Osteoblast (primary cell): Measurements from ENCODE around the gene PRKCE. TPM values are rescaled to one million over a fixed set of nuclear protein-coding genes. Genes with fewer than 3 reads are reported as not detected.

ENCODE experiments used
- DNase-seq: peaks from one replicate; pipeline ENCODE4 v3.0.0; 2011; ENCODE audit warnings: low spot score, mixed read lengths; ENCODE audit not compliant: insufficient read length; ENCODE audit errors: missing footprints
- H2AFZ ChIP-seq: 2 replicates; pipeline ENCODE4 v1.6.0; 2011; ENCODE audit warnings: mild to moderate bottlenecking, low read length
- H3K27ac ChIP-seq: 2 replicates; pipeline ENCODE4 v1.5.1; 2011; ENCODE audit warnings: mild to moderate bottlenecking, low read depth, low read length, moderate library complexity
- H3K27me3 ChIP-seq: 2 replicates; pipeline ENCODE4 v1.6.0; 2012; ENCODE audit warnings: mild to moderate bottlenecking, control low read depth, inconsistent platforms, low read length, moderate library complexity; ENCODE audit not compliant: insufficient read depth
- H3K36me3 ChIP-seq: 2 replicates; pipeline ENCODE4 v1.5.1; 2011; ENCODE audit warnings: mild to moderate bottlenecking, low read length, control low read depth, moderate library complexity; ENCODE audit not compliant: insufficient read depth
- H3K4me1 ChIP-seq: 2 replicates; pipeline ENCODE4 v1.5.1; 2011; ENCODE audit warnings: mild to moderate bottlenecking, low read length, control low read depth, moderate library complexity; ENCODE audit not compliant: insufficient read depth
- H3K4me2 ChIP-seq: 2 replicates; pipeline ENCODE4 v1.6.0; 2011; ENCODE audit warnings: mild to moderate bottlenecking, low read length; ENCODE audit not compliant: insufficient read depth
- H3K4me3 ChIP-seq: fragments of 200-600 bp; sonication (generic); 3 replicates; pipeline ENCODE4 v1.5.1; 2012; ENCODE audit warnings: mild to moderate bottlenecking, low read length, inconsistent platforms; ENCODE audit not compliant: insufficient read depth
- H3K79me2 ChIP-seq: 2 replicates; pipeline ENCODE4 v1.6.0; 2012; ENCODE audit warnings: mild to moderate bottlenecking, low read length, control low read depth, inconsistent platforms; ENCODE audit not compliant: insufficient read depth
- H3K9me3 ChIP-seq: 2 replicates; pipeline ENCODE4 v1.5.1; 2011; ENCODE audit warnings: low read depth, low read length, control low read depth
- H4K20me1 ChIP-seq: 2 replicates; pipeline ENCODE4 v1.6.0; 2012; ENCODE audit warnings: mild to moderate bottlenecking, low read length, control low read depth; ENCODE audit not compliant: insufficient read depth
- total RNA-seq: library from RNA; depleted of rRNA; stranded (reverse); fragments of >200 nt; gene quantifications from 2 replicates; pipeline ENCODE4 v1.2.3, GENCODE V29; 2012
- TF ChIP-seq, protein P1 (sequence below): IDR thresholded peaks from 2 replicates; pipeline ENCODE4 v1.5.1; 2011; ENCODE audit warnings: mild to moderate bottlenecking, low read depth, low read length, moderate library complexity; ENCODE audit errors: extremely low read depth

The PRKCE gene
- total RNA-seq, 1 donor = 22.1 TPM

DNA sequence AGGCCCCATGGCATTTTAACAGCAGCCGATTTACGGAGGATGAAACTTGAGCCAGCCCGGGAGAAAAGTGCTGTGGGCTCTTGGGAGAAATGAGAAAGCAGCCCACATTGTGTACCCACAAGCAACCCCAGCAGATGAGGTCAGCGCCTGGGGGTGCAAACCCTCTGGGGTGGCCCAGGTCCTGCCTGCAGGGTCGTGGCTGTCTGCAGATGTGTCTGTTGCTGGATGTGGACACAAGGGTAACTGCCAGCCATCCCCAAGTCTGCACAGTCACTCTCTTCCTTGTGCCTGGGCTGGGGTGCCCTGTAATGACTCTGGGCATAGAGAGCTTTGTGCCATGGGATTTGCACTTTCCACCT, 170.8 kb downstream of the PRKCE start:
- H3K4me3 ChIP-seq = no peak overlapping the region
- peak overlapping the region; percentile 49 for H3K4me2 ChIP-seq
- peaks cover 16% of the 10 kb centered on the region for H3K4me1 ChIP-seq
- no peaks in the 10 kb centered on the region for H3K36me3 ChIP-seq
- H3K79me2 ChIP-seq = no peaks in the 10 kb centered on the region
- no peaks in the 10 kb centered on the region for H3K27me3 ChIP-seq
- no peaks in the 10 kb centered on the region for H3K9me3 ChIP-seq
- H3K27ac ChIP-seq = no peak overlapping the region
- peak; percentile 73 for DNase-seq
- TF ChIP-seq, protein P1, sequence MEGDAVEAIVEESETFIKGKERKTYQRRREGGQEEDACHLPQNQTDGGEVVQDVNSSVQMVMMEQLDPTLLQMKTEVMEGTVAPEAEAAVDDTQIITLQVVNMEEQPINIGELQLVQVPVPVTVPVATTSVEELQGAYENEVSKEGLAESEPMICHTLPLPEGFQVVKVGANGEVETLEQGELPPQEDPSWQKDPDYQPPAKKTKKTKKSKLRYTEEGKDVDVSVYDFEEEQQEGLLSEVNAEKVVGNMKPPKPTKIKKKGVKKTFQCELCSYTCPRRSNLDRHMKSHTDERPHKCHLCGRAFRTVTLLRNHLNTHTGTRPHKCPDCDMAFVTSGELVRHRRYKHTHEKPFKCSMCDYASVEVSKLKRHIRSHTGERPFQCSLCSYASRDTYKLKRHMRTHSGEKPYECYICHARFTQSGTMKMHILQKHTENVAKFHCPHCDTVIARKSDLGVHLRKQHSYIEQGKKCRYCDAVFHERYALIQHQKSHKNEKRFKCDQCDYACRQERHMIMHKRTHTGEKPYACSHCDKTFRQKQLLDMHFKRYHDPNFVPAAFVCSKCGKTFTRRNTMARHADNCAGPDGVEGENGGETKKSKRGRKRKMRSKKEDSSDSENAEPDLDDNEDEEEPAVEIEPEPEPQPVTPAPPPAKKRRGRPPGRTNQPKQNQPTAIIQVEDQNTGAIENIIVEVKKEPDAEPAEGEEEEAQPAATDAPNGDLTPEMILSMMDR = no peak
- peaks cover 24% of the 10 kb centered on the region for H4K20me1 ChIP-seq
- H2AFZ ChIP-seq = no peak overlapping the region

- Histone ChIP-seq H3K36me3 (no peaks in the 10 kb centered on the region), H3K4me1 (peaks cover 16% of the 10 kb centered on the region), H3K27me3 (no peaks in the 10 kb centered on the region), H3K27ac (no peak overlapping the region), H3K4me2 (no peak overlapping the region), H2AFZ (no peak overlapping the region), H4K20me1 (peaks cover 24% of the 10 kb centered on the region), H3K9me3 (no peaks in the 10 kb centered on the region), H3K79me2 (no peaks in the 10 kb centered on the region), H3K4me3 (no peak overlapping the region)
- DNase-seq = no peak
- TF ChIP-seq, protein P1 = no peak
These were observed 172.3 kb downstream of the PRKCE start for GRCh38 chr2:45823723-45824206.

GRCh38 chr2:45825001-45825651, 173.7 kb downstream of the PRKCE start:
- H3K9me3 ChIP-seq = no peaks in the 10 kb centered on the region
- H3K27ac ChIP-seq = no peak overlapping the region

GRCh38 chr2:45826460-45826859, 175.0 kb downstream of the PRKCE start:
- H3K36me3 ChIP-seq = no peaks in the 10 kb centered on the region
- peaks cover 18% of the 10 kb centered on the region for H4K20me1 ChIP-seq
- DNase-seq = no peak
- H3K79me2 ChIP-seq = no peaks in the 10 kb centered on the region
- no peak overlapping the region for H3K27ac ChIP-seq
- H3K4me2 ChIP-seq = no peak overlapping the region
- peaks cover 2% of the 10 kb centered on the region for H3K9me3 ChIP-seq
- TF ChIP-seq, protein P1 = no peak
- no peak overlapping the region for H3K4me3 ChIP-seq
- H2AFZ ChIP-seq = no peak overlapping the region
- H3K27me3 ChIP-seq = no peaks in the 10 kb centered on the region
- peaks cover 14% of the 10 kb centered on the region for H3K4me1 ChIP-seq

More at GRCh38 chr2:45825001-45825651, 173.7 kb downstream of the PRKCE start:
- H3K27me3 ChIP-seq = no peaks in the 10 kb centered on the region
- DNase-seq = peak; percentile 67
- H2AFZ ChIP-seq = no peak overlapping the region
- H3K36me3 ChIP-seq = no peaks in the 10 kb centered on the region
- H3K4me2 ChIP-seq = no peak overlapping the region
- peaks cover 16% of the 10 kb centered on the region for H3K4me1 ChIP-seq
- no peak overlapping the region for H3K4me3 ChIP-seq
- peaks cover 21% of the 10 kb centered on the region for H4K20me1 ChIP-seq
- H3K79me2 ChIP-seq = no peaks in the 10 kb centered on the region
- TF ChIP-seq, protein P1 = no peak
